ENCODE data around the gene MXD3.
"Not testable (repeated sequence)": the region's sequence is repeated elsewhere in the genome, so short reads cannot be mapped to it uniquely, and the experiment has no call there.

The MXD3 gene

GRCh38 chr5:177275883-177276282 lies 35.8 kb downstream of the MXD3 start:
- H3K36me3 ChIP-seq (ENCODE audit: control insufficient read depth, insufficient read depth, low read length) = peaks cover 90% of the 10 kb centered on the region
- H3K4me1 ChIP-seq (ENCODE audit: control insufficient read depth, insufficient read depth, low read length) = no peaks in the 10 kb centered on the region
- H3K4me3 ChIP-seq (ENCODE audit: low read depth, low read length) = no peak overlapping the region
- H3K9ac ChIP-seq (ENCODE audit: low read length) = no peak overlapping the region
- H3K27ac ChIP-seq (ENCODE audit: low read depth, low read length) = no peak overlapping the region
- H3K27me3 ChIP-seq (ENCODE audit: control insufficient read depth, insufficient read depth, low read length) = no peaks in the 10 kb centered on the region
- no peaks in the 10 kb centered on the region for H3K9me3 ChIP-seq (ENCODE audit: control insufficient read depth, insufficient read depth, low read depth, low read length)

GRCh38 chr5:177271113-177271512 lies 40.6 kb downstream of the MXD3 start:
- Histone ChIP-seq H3K4me3 (ENCODE audit: low read depth, low read length) (no peak overlapping the region), H3K27ac (ENCODE audit: low read depth, low read length) (no peak overlapping the region), H3K9ac (ENCODE audit: low read length) (no peak overlapping the region), H3K9me3 (ENCODE audit: control insufficient read depth, insufficient read depth, low read depth, low read length) (no peaks in the 10 kb centered on the region), H3K36me3 (ENCODE audit: control insufficient read depth, insufficient read depth, low read length) (peaks cover 95% of the 10 kb centered on the region), H3K4me1 (ENCODE audit: control insufficient read depth, insufficient read depth, low read length) (no peaks in the 10 kb centered on the region), H3K27me3 (ENCODE audit: control insufficient read depth, insufficient read depth, low read length) (no peaks in the 10 kb centered on the region)

GRCh38 chr5:177270653-177271052 lies 41.0 kb downstream of the MXD3 start:
- Histone ChIP-seq H3K4me1 (ENCODE audit: control insufficient read depth, insufficient read depth, low read length) (no peaks in the 10 kb centered on the region), H3K27ac (ENCODE audit: low read depth, low read length) (no peak overlapping the region), H3K4me3 (ENCODE audit: low read depth, low read length) (no peak overlapping the region), H3K9ac (ENCODE audit: low read length) (no peak overlapping the region), H3K36me3 (ENCODE audit: control insufficient read depth, insufficient read depth, low read length) (peaks cover 95% of the 10 kb centered on the region), H3K27me3 (ENCODE audit: control insufficient read depth, insufficient read depth, low read length) (no peaks in the 10 kb centered on the region), H3K9me3 (ENCODE audit: control insufficient read depth, insufficient read depth, low read depth, low read length) (no peaks in the 10 kb centered on the region)

- no peak overlapping the region for H3K9ac ChIP-seq (ENCODE audit: low read length)
- H3K27ac ChIP-seq (ENCODE audit: low read depth, low read length) = no peak overlapping the region
- no peaks in the 10 kb centered on the region for H3K4me1 ChIP-seq (ENCODE audit: control insufficient read depth, insufficient read depth, low read length)
- no peaks in the 10 kb centered on the region for H3K27me3 ChIP-seq (ENCODE audit: control insufficient read depth, insufficient read depth, low read length)
- H3K9me3 ChIP-seq (ENCODE audit: control insufficient read depth, insufficient read depth, low read depth, low read length) = no peaks in the 10 kb centered on the region
- H3K36me3 ChIP-seq (ENCODE audit: control insufficient read depth, insufficient read depth, low read length) = peaks cover 95% of the 10 kb centered on the region
- no peak overlapping the region for H3K4me3 ChIP-seq (ENCODE audit: low read depth, low read length)
Observed at GRCh38 chr5:177269976-177270375, 41.7 kb downstream of the MXD3 start.

DNA sequence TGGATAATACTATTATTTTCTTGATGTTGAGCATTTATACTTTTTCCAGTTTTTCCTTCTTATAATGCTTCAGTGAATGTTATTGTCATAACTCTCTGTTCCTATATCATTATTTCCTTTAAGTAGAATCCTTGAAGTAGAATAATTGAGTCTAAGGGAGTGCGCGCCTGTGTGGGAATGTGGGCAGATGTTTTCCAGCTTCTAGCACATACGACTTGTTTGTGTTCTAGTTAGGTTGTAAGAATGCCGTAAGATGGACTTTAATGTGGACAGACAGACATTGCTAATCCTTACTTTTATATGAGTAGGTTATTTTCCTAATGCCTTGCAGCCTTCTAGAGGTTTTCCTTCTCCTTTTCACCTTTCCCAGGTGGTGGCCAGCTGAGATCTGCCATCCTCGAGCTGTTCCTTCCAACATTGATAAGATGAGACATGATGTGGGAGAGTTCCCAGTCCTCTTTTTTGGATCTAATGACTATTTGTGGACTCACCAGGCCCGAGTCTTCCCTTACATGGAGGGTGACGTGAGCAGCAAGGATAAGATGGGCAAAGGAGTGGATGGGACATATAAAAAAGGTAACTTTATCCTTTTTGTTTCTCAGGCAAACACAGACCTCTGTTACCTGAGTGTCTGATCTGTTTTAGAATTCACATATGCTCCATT lies 42.3 kb downstream of the MXD3 start:
- Histone ChIP-seq H3K36me3 (ENCODE audit: control insufficient read depth, insufficient read depth, low read length) (peaks cover 95% of the 10 kb centered on the region), H3K4me1 (ENCODE audit: control insufficient read depth, insufficient read depth, low read length) (no peaks in the 10 kb centered on the region), H3K4me3 (ENCODE audit: low read depth, low read length) (no peak overlapping the region), H3K9me3 (ENCODE audit: control insufficient read depth, insufficient read depth, low read depth, low read length) (no peaks in the 10 kb centered on the region), H3K9ac (ENCODE audit: low read length) (no peak overlapping the region), H3K27ac (ENCODE audit: low read depth, low read length) (no peak overlapping the region), H3K27me3 (ENCODE audit: control insufficient read depth, insufficient read depth, low read length) (no peaks in the 10 kb centered on the region)

- peaks cover 95% of the 10 kb centered on the region for H3K36me3 ChIP-seq (ENCODE audit: control insufficient read depth, insufficient read depth, low read length)
- no peaks in the 10 kb centered on the region for H3K9me3 ChIP-seq (ENCODE audit: control insufficient read depth, insufficient read depth, low read depth, low read length)
- H3K9ac ChIP-seq (ENCODE audit: low read length) = no peak overlapping the region
- H3K4me1 ChIP-seq (ENCODE audit: control insufficient read depth, insufficient read depth, low read length) = no peaks in the 10 kb centered on the region
- no peak overlapping the region for H3K4me3 ChIP-seq (ENCODE audit: low read depth, low read length)
- H3K27me3 ChIP-seq (ENCODE audit: control insufficient read depth, insufficient read depth, low read length) = no peaks in the 10 kb centered on the region
- no peak overlapping the region for H3K27ac ChIP-seq (ENCODE audit: low read depth, low read length)
Observed at GRCh38 chr5:177265395-177265794, 46.3 kb downstream of the MXD3 start.

DNA sequence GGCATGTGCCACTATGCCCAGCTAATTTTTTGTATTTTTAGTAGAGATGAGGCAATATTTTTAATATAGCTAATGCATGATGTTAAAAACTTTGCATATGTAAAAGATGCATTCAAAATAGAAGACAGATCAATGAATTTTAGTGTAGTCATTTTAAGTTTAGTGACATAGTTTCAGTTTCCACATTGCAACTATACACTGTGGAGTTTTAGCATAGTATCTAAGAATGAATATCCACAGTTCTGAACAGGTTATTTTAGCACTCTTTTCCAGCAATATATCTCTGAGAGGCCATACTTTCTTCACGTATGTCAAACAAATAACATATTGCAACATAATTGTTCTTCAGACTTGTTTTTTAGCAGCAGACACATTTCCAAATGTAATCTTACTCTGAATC lies 47.5 kb downstream of the MXD3 start:
- no peaks in the 10 kb centered on the region for H3K9me3 ChIP-seq (ENCODE audit: control insufficient read depth, insufficient read depth, low read depth, low read length)
- no peaks in the 10 kb centered on the region for H3K4me1 ChIP-seq (ENCODE audit: control insufficient read depth, insufficient read depth, low read length)
- H3K27me3 ChIP-seq (ENCODE audit: control insufficient read depth, insufficient read depth, low read length) = no peaks in the 10 kb centered on the region
- no peak overlapping the region for H3K4me3 ChIP-seq (ENCODE audit: low read depth, low read length)
- H3K36me3 ChIP-seq (ENCODE audit: control insufficient read depth, insufficient read depth, low read length) = peaks cover 95% of the 10 kb centered on the region
- no peak overlapping the region for H3K9ac ChIP-seq (ENCODE audit: low read length)
- H3K27ac ChIP-seq (ENCODE audit: low read depth, low read length) = no peak overlapping the region

DNA sequence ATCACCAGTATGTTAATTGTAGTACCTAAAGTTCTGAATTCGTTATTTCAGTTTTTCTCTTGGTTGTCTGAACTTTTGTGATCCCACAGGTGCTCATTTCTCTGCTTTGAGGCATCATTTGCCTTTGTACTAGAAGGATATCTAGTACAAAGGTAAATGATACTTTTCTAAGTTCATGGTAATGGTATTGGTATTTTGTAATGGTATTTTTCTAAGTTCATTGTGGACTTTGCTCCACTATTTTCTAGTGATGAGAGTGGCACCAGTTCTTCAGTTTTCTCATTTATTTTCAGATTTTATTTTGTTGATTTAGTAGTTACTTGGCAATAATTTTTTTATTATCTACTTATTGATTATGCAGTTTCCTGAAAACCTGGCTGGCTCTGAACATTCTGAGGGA lies 50.2 kb downstream of the MXD3 start:
- Histone ChIP-seq H3K27ac (ENCODE audit: low read depth, low read length) (no peak overlapping the region), H3K27me3 (ENCODE audit: control insufficient read depth, insufficient read depth, low read length) (no peaks in the 10 kb centered on the region), H3K9me3 (ENCODE audit: control insufficient read depth, insufficient read depth, low read depth, low read length) (no peaks in the 10 kb centered on the region), H3K4me3 (ENCODE audit: low read depth, low read length) (no peak overlapping the region), H3K4me1 (ENCODE audit: control insufficient read depth, insufficient read depth, low read length) (no peaks in the 10 kb centered on the region), H3K9ac (ENCODE audit: low read length) (no peak overlapping the region), H3K36me3 (ENCODE audit: control insufficient read depth, insufficient read depth, low read length) (peaks cover 93% of the 10 kb centered on the region)

DNA sequence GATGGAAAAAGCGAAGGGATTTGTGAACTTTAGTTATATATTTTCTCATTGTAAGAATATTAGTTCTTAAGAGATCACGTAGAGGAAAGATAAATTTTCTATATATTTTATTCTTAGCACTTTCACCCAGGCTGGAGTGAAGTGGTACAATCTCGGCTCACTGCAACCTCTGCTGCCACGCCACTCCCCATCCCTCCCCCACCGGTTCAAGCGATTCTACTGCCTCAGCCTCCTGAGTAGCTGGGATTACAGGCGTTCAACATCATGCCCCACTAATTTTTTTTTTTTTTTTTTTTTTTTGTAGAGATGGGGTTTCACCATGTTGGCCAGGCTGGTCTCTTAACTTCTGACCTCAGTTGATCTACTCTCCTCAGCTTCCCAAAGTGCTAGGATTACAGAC lies 50.7 kb downstream of the MXD3 start:
- H3K9ac ChIP-seq (ENCODE audit: low read length) = no peak overlapping the region
- no peak overlapping the region for H3K27ac ChIP-seq (ENCODE audit: low read depth, low read length)
- H3K27me3 ChIP-seq (ENCODE audit: control insufficient read depth, insufficient read depth, low read length) = no peaks in the 10 kb centered on the region
- no peaks in the 10 kb centered on the region for H3K9me3 ChIP-seq (ENCODE audit: control insufficient read depth, insufficient read depth, low read depth, low read length)
- H3K36me3 ChIP-seq (ENCODE audit: control insufficient read depth, insufficient read depth, low read length) = peaks cover 93% of the 10 kb centered on the region
- no peak overlapping the region for H3K4me3 ChIP-seq (ENCODE audit: low read depth, low read length)
- no peaks in the 10 kb centered on the region for H3K4me1 ChIP-seq (ENCODE audit: control insufficient read depth, insufficient read depth, low read length)

DNA sequence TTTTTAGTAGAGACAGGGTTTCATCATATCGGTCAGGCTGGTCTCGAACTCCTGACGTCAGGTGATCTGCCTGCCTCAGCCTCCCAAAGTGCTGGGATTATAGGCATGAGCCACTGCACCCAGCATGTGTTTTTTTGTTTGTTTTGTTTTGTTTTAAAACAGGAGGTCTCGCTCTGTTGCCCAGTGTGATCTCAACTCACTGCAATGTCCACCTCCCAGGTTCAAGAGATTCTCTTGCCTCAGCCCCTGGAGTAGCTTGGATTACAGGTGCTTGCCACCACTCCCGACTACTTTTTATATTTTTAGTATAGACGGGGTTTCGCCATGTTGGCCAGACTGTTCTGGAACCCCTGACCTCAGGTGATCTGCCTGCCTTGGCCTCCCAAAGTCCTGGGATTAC lies 53.0 kb downstream of the MXD3 start:
- not testable (repeated sequence) for H3K27ac ChIP-seq (ENCODE audit: low read depth, low read length); H3K9me3 ChIP-seq (ENCODE audit: control insufficient read depth, insufficient read depth, low read depth, low read length); H3K27me3 ChIP-seq (ENCODE audit: control insufficient read depth, insufficient read depth, low read length); H3K9ac ChIP-seq (ENCODE audit: low read length); H3K4me1 ChIP-seq (ENCODE audit: control insufficient read depth, insufficient read depth, low read length); H3K4me3 ChIP-seq (ENCODE audit: low read depth, low read length)
- H3K36me3 ChIP-seq (ENCODE audit: control insufficient read depth, insufficient read depth, low read length) = peaks cover 96% of the 10 kb centered on the region
